Urothelium cell line (cell line): ENCODE measurements around the gene CTSS.
"Not testable (repeated sequence)": the region's sequence is repeated elsewhere in the genome, so short reads cannot be mapped to it uniquely, and the experiment has no call there.

Experiments used
- DNase-seq: peaks from one replicate; pipeline ENCODE4 v3.0.0; 2011; ENCODE audit warnings: low spot score, mixed read lengths
- FAIRE-seq: peaks from 2 replicates; lab custom pipeline; 2011; peaks lifted over from hg19 to GRCh38; lab: Jason Lieb, UNC

CTSS gene

DNA sequence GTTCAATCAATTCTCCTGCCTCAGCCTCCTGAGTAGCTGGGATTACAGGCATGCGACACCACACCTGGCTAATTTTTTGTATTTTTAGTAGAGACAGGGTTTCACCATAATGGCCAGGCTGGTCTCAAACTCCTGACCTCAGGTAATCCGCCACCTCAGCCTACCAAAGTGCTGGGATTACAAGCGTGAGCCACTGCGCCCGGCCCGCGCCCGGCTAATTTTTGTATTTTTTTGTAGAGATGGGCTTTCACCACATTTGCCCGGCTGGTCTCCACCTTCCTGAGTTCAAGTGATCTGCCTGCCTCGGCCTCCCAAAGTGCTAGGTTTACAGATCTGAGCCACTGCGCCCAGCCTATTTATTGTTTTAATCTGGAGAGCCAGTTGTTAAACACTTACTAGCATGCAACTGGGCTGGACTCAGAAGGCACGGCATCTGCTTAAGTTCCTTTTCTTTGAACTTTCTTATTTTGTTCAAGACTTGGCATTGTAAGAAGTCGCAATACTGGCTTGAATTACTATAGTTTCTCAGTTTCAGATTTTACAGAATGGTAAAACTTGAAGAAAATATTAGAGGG is 10.4 kb upstream of the CTSS start:
- not testable (repeated sequence) for FAIRE-seq, DNase-seq

DNA sequence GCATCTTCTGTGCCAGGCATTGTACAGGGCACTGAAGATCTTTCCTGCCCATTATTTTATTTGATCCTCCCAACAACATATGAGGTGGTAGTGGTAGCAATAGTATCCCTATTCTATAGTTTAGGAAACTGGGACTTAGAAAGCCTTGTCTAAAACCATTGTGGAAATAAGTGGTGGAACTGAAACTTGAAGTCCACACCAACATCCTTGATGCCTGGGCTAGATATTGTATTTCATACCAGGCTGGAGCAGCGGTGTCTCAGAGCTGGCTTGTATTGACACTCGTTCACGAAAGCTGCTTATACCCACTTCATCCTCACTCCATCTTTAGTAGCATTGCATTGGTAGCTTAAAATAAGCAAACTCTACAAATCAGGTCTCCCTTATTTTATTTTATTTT is 9.7 kb upstream of the CTSS start:
- no peak for DNase-seq
- no peak for FAIRE-seq

DNA sequence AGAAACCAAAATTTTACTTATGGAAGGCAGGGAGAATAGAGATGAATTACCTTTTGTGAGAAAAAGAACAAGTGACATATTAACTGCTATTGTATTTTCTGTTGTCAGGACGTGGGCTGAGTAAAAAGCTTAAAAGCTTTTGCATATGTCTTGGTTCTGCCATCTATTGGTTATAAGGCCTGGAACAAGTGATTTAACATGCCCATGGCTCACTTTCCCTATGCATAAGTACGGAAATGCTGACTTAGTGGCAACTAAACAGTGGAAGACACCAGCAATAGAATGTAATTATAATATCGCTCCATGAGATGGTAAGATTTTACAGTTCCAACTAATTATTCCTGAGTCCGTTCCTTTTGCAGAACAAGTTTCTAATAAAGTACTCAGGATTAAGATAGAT is 6.7 kb upstream of the CTSS start:
- no peak for FAIRE-seq

DNA sequence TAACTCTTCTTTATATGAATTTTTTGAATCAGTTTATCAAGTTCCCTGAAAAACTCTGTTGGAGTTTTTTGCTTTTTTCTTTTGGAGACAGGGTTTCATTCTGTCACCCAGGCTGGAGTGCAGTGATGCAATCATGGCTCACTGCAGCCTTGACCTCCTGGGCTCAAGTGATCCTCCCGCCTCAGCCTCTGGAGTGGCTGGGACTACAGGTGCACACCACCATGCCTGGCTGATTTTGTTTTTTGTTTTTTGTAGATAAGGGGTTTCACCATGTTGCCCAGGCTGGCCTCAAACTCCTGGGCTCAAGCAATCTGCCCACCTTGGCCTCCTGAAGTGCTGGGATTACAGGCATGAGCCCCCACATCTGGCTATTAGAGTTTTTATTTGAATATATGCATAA is 2.1 kb upstream of the CTSS start:
- not testable (repeated sequence) for FAIRE-seq, DNase-seq

More for the DNA sequence above, 6.7 kb upstream of the CTSS start:
- DNase-seq = no peak

DNA sequence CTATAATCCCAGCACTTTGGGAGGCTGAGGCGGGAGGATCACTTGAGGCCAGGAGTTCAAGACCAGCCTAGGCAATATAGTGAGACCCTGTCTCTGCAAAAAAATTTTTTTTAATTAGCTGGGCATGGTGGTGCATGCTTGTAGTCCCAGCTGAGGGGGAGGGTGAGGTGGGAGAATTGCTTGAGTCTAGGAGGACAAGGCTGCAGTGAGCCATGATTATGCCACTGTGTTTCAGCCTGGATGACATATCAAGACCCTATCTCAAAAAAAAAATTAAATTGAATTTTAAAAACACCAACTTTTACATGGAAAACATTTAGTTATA is 361 bp upstream of the CTSS start:
- DNase-seq, FAIRE-seq: not testable (repeated sequence)

DNA sequence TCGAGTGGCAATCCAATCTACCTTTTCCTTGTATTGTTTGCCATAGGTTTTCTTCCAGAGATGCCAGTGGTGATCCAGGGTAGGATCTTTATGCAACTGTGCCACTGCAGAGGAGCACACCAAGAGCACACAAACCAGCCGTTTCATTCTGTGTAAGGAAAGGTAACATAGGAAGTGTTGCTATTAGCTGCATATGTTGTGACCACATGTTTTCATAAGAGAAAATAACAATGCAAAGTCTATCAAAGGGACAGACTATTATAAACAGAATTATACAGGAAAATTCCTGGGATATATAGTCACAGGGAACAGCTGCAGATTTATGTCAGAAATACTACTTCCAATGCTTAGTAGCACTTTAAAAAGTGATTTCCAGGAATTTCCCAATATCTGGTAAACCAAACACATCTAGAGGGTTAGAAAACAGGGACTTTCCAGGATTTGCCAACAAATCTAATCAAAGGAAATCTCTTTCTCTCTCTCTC is 919 bp downstream of the CTSS start:
- FAIRE-seq (no peak), DNase-seq (peak; percentile 12)

DNA sequence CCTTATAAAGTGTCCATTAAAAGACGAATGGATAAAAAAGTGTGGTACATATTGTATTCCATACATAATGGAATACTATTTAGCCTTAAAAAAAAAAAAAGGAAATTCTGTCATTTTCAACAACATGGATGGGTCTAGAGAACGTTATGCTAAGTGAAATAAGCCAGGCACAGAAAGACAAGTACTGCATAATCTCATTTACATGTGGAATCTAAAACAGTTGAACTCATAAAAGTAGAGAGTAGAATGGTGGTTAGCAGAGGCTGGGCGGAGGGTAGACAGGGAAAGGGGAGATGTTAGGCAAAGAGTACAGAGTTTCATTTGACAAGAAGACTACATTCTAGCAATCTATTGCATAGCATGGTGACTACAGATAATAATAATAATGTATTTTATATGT is 2.6 kb downstream of the CTSS start:
- no peak for FAIRE-seq
- no peak for DNase-seq

DNA sequence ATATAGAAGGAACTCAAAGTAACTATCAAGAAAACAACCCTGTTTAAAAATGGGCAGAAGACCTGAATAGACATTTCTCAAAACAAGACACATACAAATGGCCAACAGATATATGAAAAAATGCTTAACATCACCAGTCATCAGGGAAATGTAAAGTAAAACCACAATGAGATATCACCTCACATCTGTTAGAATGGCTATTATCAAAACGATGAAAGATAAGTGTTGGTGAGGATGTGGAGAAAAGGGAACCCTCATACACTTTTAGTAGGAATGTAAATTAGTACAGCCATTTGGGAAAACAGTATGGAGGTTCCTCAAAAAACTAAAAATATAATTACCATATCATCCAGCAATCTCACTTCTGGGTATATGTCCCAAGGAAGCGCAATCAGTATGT is 3.0 kb downstream of the CTSS start:
- FAIRE-seq (no peak), DNase-seq (no peak)

DNA sequence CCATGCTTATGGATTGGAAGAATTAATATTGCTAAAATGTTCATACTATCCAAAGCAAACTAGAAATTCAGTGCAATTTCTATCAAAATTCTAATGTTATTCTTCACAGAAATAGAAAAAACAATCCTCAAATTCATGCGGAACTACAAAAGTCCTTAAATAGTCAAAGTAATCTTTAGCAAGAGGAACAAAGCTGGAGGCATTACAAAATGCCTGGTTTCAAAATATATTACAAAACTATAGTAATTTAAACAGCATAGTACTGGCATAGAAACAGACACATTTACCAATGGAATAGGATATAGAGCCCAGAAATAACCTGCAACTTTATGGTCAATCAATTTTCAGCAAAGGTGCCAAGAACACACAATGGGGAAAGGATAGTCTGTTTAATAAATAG is 3.8 kb downstream of the CTSS start:
- DNase-seq = no peak
- no peak for FAIRE-seq

DNA sequence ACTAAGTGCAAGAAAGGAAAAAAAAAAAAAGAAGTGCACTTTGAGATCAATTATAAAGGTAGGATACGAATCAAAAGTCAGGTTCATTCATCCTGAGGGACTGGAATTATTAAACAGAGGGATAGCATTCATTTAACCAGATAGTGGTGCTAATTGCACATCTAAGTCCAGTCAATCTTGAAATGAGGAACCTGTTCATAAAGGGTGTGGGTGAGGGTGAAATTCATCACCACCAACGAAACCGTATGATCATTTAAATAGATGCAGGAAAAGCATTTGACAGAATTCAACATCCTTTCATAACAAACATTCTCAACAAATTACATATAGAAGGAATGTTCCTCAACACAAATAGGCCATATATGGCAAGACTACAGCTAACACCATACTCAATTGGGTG is 5.6 kb downstream of the CTSS start:
- no peak for DNase-seq
- no peak for FAIRE-seq

DNA sequence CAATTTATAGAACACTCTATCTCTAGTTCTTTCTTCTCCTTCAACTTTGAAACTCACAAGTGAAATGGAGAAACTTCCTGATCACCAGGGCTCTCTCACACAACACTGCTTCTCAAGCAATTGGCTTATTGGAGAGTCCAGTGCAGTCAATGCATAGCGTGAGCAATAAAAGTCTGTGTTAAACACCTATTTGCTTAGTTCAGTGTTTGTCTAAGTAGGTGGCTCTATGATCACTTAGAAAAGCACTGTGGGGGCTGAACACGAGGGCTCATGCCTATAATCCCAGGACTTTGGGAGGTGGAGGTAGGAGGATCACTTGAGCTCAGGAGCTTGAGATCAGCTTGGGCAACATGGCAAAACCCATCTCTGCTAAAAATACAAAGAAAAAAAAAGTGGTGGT is 12.2 kb downstream of the CTSS start:
- no peak for FAIRE-seq
- no peak for DNase-seq

DNA sequence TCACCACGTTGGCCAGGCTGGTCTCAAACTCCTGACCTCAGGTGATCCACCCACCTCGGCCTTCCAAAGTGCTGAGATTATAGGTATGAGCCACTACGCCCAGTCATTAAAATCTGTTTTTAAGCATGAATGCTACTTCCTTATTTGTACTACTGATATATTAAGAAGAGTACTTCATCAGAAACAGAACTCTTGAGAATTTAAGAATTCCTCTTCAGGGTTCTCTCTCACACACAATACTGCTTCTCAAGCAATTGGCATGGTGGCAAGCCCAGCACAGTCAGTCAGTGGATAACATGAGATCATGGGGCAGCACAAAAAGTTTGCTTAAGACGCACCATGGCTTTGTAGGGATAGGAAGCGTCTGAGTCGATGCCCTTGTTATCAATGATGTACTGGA is 14.1 kb downstream of the CTSS start:
- DNase-seq (no peak), FAIRE-seq (no peak)

DNA sequence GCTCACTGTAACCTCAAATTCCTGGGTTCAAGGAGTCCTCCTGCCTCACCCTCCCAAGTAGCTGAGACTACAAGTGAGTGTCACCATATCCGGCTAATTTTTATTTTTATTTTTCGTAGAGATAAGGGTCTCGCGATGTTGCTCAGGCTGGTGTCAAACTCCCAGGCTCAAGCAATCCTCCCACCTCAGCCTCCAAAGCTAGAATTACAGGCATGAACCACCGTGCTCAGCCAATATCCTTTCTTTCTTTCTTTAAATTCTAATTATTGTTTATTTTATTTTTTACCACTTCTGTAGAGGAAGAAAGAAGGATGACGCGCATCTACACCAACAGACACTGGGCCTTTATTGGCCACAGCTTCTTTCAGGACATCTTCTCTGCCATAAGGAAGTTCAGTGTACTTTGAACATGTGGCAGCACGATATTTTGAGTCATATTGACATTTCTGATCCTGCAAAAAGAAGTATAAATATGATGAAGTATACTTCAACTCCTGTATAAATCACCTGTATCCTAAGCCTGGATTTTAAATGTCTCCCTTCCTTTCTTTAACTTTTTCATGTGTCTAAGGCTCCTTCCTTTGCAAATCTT is 15.8 kb downstream of the CTSS start:
- no peak for FAIRE-seq

DNA sequence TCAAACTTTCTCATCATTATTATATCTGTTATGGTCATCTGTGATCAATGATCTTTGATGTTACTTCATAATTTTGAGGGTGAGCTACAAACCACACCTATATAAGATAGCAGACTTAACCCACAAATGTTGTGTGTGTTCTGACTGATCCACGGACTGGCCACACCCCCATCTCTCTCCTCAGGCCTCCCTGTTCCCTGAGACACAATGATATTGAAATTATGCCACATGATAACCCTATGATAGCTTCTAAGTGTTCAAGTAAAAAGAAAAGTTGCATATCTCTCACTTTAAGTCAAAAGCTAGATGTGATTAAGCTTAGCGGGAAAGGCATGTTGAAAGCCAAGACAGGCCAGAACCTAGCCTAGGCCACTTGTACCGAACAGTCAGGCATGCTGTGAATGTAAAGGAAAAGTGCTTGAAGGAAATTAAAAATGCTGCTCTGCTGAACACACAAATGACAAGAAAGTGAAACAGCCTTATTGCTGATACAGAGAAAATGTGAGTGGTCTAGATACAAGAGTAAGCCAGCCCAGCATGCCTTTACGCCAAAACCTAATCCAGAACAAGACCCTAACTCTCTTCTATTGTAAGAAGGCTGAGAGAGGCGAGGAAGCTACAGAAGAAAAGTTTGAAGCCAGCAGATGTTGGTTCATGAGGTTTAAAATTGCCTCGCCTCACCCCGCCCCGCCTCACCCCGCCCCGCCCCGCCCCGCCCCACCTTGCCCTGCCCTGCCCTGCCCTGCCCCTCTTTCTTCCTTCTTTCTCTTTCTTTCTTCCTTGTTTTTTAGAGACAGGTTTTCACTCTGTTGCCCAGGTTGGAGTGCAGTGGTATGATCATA is 16.5 kb downstream of the CTSS start:
- no peak for DNase-seq
- no peak for FAIRE-seq

More for the DNA sequence above, 15.8 kb downstream of the CTSS start:
- no peak for DNase-seq

DNA sequence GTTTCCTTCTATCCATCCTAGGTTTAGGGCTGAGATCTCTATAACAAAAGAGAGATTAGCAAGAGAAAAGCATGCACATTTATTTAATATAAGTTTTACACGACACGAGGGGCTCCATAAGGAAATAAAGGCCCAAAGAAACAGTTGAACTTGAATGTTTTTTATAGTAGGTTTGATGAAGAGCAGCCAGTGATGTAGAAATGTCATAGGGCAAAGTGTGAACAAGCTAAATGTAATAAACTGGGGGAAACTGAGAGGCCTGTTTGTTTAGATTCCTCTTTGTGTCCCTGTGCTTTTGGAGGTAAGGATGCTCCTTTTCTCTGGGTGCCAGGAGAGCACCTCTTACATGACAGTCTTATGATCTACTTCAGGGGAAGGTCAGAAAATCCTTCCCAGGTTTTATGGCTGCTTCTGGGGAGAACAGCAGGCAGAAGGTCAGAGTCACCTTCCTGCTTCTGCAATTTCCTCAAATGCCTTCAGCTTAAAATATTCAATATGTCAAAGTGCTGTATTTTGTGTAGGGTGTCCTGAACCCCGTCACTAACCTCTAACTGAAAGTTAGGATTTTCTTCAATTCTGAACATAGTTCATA is 35.4 kb downstream of the CTSS start:
- FAIRE-seq = no peak

DNA sequence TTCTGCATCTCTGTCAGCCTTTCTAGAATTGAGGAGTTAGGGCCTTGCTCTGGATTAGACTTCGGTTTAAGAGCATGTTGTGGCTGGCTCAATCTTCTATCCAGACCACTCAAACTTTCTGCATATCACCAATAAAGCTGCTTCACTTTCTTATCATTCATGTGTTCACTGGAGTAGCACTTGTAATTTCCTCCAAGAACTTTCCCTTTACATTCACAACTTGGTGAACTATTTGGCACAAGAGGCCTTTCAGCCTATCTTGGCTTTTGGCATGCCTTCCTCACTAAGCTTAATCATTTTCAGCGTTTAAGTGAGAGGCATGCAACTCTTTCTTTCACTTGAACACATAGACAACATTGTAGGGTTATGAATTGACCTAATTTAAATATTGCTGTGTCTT is 41.2 kb downstream of the CTSS start:
- DNase-seq = no peak
- no peak for FAIRE-seq

More for the DNA sequence above, 35.4 kb downstream of the CTSS start:
- DNase-seq = no peak

DNA sequence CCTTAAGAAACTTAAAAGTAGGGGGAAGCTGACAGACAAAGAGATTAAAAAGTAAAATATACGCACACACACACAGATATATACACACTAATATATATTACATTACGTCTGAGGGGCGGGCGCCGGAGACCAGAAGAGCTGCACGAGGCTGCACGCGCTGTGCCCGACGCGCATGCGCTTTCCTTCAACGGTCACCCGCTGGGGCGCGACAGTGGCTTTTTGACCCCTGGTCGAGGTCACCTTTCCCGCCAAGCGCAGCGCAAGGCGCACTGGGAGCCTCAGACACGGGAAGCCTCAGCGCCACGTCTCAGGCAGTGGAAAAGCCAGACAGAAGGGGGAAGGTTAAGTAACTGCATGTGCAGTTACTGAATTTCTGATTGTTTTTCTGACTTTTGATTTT is 44.9 kb downstream of the CTSS start, which contains the start of gene HORMAD1:
HORMAD1 (minus strand) TSS at position 193 of the 400 bp plus-strand sequence. CDS start 1,390 bp downstream, outside the sequence.
- FAIRE-seq = no peak
- no peak for DNase-seq

DNA sequence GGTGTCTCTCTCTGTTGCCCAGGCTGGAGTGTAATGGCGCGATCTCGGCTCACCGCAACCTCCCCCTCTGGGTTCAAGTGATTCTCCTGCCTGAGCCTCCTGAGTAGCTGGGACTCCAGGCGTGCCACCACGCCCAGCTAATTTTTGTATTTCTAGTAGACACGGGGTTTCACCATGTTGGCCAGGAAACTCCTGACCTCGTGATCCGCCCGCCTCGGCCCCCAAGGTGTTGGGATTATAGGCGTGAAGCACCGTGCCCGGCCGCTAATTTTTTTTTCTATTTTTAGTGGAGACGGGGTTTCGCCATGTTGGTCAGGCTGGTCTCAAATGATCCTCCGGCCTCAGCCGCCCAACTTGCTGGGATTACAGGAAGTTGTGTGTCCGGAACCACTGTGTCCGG is 45.5 kb downstream of the CTSS start:
- no peak for FAIRE-seq
- no peak for DNase-seq

DNA sequence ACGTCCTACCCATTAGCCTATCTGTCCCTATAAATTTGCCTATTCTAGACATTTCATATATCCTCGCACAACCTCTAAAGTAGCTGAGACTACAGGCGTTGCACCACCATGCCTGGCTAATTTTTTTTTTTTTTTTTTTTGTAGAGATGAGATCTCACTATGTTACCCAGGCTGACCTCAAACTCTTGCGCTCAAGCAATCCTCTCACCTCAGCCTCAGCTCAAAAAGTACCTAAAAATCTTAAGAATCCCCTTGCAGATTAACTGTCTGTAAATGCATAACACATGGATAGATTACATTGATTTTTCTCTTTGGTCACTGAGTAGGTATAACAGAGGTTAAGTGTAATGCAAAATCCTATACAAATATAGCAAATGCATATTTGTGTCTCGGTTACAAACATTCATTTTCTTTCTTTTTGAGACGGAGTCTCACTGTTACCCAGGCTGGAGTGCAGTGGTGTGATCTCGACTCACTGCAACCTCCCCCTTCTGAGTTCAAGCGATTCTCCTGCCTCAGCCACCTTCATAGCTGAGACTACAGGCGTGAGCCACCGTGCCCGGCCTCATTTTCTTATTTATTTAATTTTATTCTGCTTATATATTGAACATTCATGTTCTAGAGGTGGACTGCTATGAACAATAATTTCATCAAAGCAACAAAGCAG is 47.2 kb downstream of the CTSS start:
- no peak for DNase-seq
- FAIRE-seq = no peak

DNA sequence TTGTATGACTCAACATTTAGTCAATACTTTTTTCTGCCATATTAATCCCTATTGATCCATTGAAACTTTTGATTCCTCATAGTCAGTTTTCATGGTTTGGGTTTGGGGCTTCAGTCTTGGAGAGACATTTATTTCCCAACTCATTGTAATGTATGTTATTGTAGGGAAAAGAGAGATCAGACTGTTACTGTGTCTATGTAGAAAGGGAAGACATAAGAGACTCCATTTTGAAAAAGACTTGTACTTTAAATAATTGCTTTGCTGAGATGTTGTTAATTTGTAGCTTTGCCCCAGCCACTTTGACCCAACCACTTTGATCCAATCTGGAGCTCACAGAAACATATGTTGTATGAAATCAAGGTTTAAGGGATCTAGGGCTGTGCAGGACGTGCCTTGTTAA is 56.5 kb downstream of the CTSS start:
- FAIRE-seq, DNase-seq: not testable (repeated sequence)

DNA sequence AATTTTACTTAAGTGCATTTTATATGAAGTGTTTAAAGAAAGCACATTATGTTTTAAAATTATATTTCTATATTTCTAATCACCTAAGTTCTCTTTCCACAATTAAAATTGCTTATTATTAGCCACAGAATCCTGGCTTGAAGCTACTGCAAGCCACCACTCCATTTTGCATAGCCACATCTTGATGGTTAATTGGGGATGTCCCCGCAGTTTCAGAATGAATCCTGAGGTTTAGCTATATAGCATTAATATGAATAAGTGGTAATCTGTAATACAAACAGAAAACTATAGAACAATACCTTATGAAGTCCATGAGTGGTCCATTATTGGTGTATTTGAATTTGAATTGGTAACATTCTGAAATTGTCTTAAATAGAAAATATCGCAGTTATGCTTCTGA is 57.0 kb downstream of the CTSS start:
- FAIRE-seq = no peak
- DNase-seq = no peak
